HCT116 (cell line): ENCODE measurements around the gene ODR4. TPM values are rescaled to one million over a fixed set of nuclear protein-coding genes. Genes with fewer than 3 reads are reported as not detected.

Experiments
- ATAC-seq: fragments of 200-7000 bp; cut with Tn5 transposase; 2 replicates; pipeline ENCODE4 v1.9.1; 2020; ENCODE audit warnings: mild to moderate bottlenecking, moderate library complexity
- BruUV-seq: library from RNA; stranded (reverse); fragments of 400-500 nt; replicated peaks from 2 replicates; lab custom pipeline; 2021; lab: Mats Ljungman, UMichigan
- CTCF ChIA-PET: fragments of 300-600 bp; sonication (Branson Sonifier 250); formaldehyde crosslinking; loops from one replicate; lab custom pipeline; 2021; ENCODE audit warnings: antibody characterized with exemption; lab: Charles Lee
- POLR2A ChIA-PET: fragments of 300-600, 350-600 bp; sonication (Branson Sonifier 250); formaldehyde crosslinking; loops from one replicate; lab custom pipeline; 2021; ENCODE audit warnings: antibody characterized with exemption; lab: Charles Lee
- RAD21 ChIA-PET, 2 experiments: fragments of 300-600 bp; sonication (Branson Sonifier 250); formaldehyde crosslinking; loops; one replicate each; lab custom pipeline; 2023; ENCODE audit warnings: low total read pairs in 2 of 2; ENCODE audit not compliant: uncharacterized antibody in 2 of 2, unreplicated experiment in 2 of 2, low non-redundant PET in 1 of 2; lab: Charles Lee
- DNase-seq: peaks from one replicate; pipeline ENCODE4 v3.0.0-alpha.2; 2010; ENCODE audit warnings: low read depth, low spot score
- H2AFZ ChIP-seq: fragments of 200-600 bp; shearing (Covaris generic), sonication (generic); 2 replicates; pipeline ENCODE4 v1.6.1; 2017; ENCODE audit warnings: low read depth, mixed run types, mixed read lengths, antibody characterized with exemption, low read length; ENCODE audit not compliant: poor library complexity, severe bottlenecking
- H3K27ac ChIP-seq: 2 replicates; pipeline ENCODE4 v1.5.1; 2012; ENCODE audit warnings: low read depth, low read length
- H3K27me3 ChIP-seq: fragments of 200-600 bp; sonication (generic); 2 replicates; pipeline ENCODE4 v1.6.1; 2016; ENCODE audit warnings: mixed run types, low read length, mixed read lengths; ENCODE audit not compliant: insufficient read depth
- H3K36me3 ChIP-seq, 2 experiments: fragments of 200-500 bp in 1 of 2; fragments of 200-600 bp in 1 of 2; sonication (Bioruptor generic) in 1 of 2; sonication (generic) in 1 of 2; 2 replicates each; pipeline versions ENCODE4 v1.5.1 to v1.6.1; 2014 to 2016; ENCODE audit warnings: low read length in 2 of 2, inconsistent platforms in 1 of 2, mixed read lengths in 1 of 2, mixed run types in 1 of 2; ENCODE audit not compliant: insufficient read depth in 2 of 2, control insufficient read depth in 1 of 2
- H3K4me1 ChIP-seq, 2 experiments: fragments of 200-600 bp in 1 of 2; sonication (generic) in 1 of 2; 2 replicates each; pipeline versions ENCODE4 v1.5.1 to v1.6.1; 2012 to 2017; ENCODE audit warnings: low read length in 2 of 2, inconsistent platforms in 1 of 2, mild to moderate bottlenecking in 1 of 2, mixed read lengths in 1 of 2, mixed run types in 1 of 2, moderate library complexity in 1 of 2; ENCODE audit not compliant: insufficient read depth in 2 of 2, control insufficient read depth in 1 of 2
- H3K4me2 ChIP-seq: fragments of 200-600 bp; sonication (generic); 2 replicates; pipeline ENCODE4 v1.6.1; 2017; ENCODE audit warnings: mixed run types, low read length, mixed read lengths
- H3K4me3 ChIP-seq, 2 experiments: fragments of 200-600 bp in 1 of 2; sonication (generic) in 1 of 2; replicated peaks in 1 of 2; 2 replicates each; pipeline ENCODE4 v1.5.1; 2011 to 2016; ENCODE audit warnings: low read length in 2 of 2, control low read depth in 1 of 2, low read depth in 1 of 2, mild to moderate bottlenecking in 1 of 2, mixed read lengths in 1 of 2, mixed run types in 1 of 2
- H3K79me2 ChIP-seq: fragments of 200-600 bp; sonication (generic); 2 replicates; pipeline ENCODE4 v1.6.1; 2017; ENCODE audit warnings: mild to moderate bottlenecking, mixed run types, low read length, moderate library complexity, mixed read lengths; ENCODE audit not compliant: insufficient read depth
- H3K9ac ChIP-seq: fragments of 200-600 bp; sonication (generic); 2 replicates; pipeline ENCODE4 v1.6.1; 2016; ENCODE audit warnings: low read length, mixed read lengths
- H3K9me2 ChIP-seq: fragments of 200-600 bp; sonication (generic), shearing (Covaris generic); 2 replicates; pipeline ENCODE4 v1.6.1; 2017; ENCODE audit warnings: mixed run types, mild to moderate bottlenecking, moderate library complexity; ENCODE audit not compliant: insufficient read depth
- H3K9me3 ChIP-seq, 2 experiments: fragments of 200-500 bp in 1 of 2; fragments of 200-600 bp in 1 of 2; sonication (Bioruptor generic) in 1 of 2; sonication (generic) in 1 of 2; 2 replicates each; pipeline ENCODE4 v1.6.1; 2014 to 2017; ENCODE audit warnings: low read length in 2 of 2, mixed read lengths in 2 of 2, inconsistent platforms in 1 of 2, low read depth in 1 of 2, mild to moderate bottlenecking in 1 of 2, mixed run types in 1 of 2, moderate library complexity in 1 of 2; ENCODE audit not compliant: control insufficient read depth in 1 of 2, insufficient read depth in 1 of 2
- H4K20me1 ChIP-seq: fragments of 200-600 bp; sonication (generic), shearing (Covaris generic); 2 replicates; pipeline ENCODE4 v1.6.1; 2017; ENCODE audit warnings: mixed run types, mild to moderate bottlenecking, moderate library complexity; ENCODE audit not compliant: insufficient read depth
- CBX3 ChIP-seq: IDR thresholded peaks from 2 replicates; pipeline ENCODE4 v1.6.1; 2012; ENCODE audit warnings: low read depth
- CTCF ChIP-seq, 3 experiments: fragments of 200-600 bp in 1 of 3; sonication (generic) in 1 of 3; IDR thresholded peaks in 2 of 3; conservative IDR thresholded peaks in 1 of 3; 2 replicates each; pipeline ENCODE4 v1.5.1; 2012 to 2017; ENCODE audit warnings: low read depth in 2 of 3, low read length in 2 of 3, antibody characterized with exemption in 1 of 3, borderline replicate concordance in 1 of 3, control low read depth in 1 of 3, mild to moderate bottlenecking in 1 of 3, mixed read lengths in 1 of 3, mixed run types in 1 of 3, moderate library complexity in 1 of 3; ENCODE audit not compliant: insufficient read depth in 1 of 3
- EGR1 ChIP-seq: IDR thresholded peaks from 2 replicates; pipeline ENCODE4 v1.6.1; 2012; ENCODE audit warnings: low read depth
- EZH2phosphoT487 ChIP-seq: fragments of 200-600 bp; IDR thresholded peaks from 2 replicates; pipeline ENCODE4 v1.6.1; 2018; ENCODE audit warnings: antibody characterized with exemption, borderline replicate concordance
- FOSL1 ChIP-seq: IDR thresholded peaks from 2 replicates; pipeline ENCODE4 v1.6.1; 2012; ENCODE audit warnings: low read depth
- JUND ChIP-seq: IDR thresholded peaks from 2 replicates; pipeline ENCODE4 v1.6.1; 2012
- POLR2A ChIP-seq: IDR thresholded peaks from 2 replicates; pipeline ENCODE4 v1.7.0; 2011; ENCODE audit warnings: borderline replicate concordance; ENCODE audit not compliant: insufficient read depth, insufficient read length; ENCODE audit errors: extremely low read depth
- RAD21 ChIP-seq: IDR thresholded peaks from 2 replicates; pipeline ENCODE4 v1.6.1; 2012; ENCODE audit warnings: low read depth, mild to moderate bottlenecking
- REST ChIP-seq: IDR thresholded peaks from 2 replicates; pipeline ENCODE4 v1.6.1; 2012; ENCODE audit warnings: low read depth
- SIN3A ChIP-seq: IDR thresholded peaks from 2 replicates; pipeline ENCODE4 v1.6.1; 2012; ENCODE audit warnings: low read depth
- SP1 ChIP-seq: IDR thresholded peaks from 2 replicates; pipeline ENCODE4 v1.6.1; 2012; ENCODE audit warnings: low read depth
- SRF ChIP-seq: IDR thresholded peaks from 2 replicates; pipeline ENCODE4 v1.6.1; 2012; ENCODE audit warnings: low read depth
- YY1 ChIP-seq: IDR thresholded peaks from 2 replicates; pipeline ENCODE4 v1.6.1; 2011; ENCODE audit warnings: low read length, low read depth, moderate library complexity, mild to moderate bottlenecking; ENCODE audit not compliant: insufficient replicate concordance; ENCODE audit errors: extremely low read depth
- ZFX ChIP-seq: fragments of 450-650 bp; IDR thresholded peaks from 2 replicates; pipeline ENCODE4 v1.6.1; 2017
- intact Hi-C: fragments of 100-400 bp; cut with micrococcal nuclease; formaldehyde crosslinking; loops from 2 replicates; pipeline ENCODE4 v1.10.0; 2022
- total RNA-seq: library from RNA; stranded (reverse); gene quantifications from one replicate; pipeline ENCODE4 v1.2.1, GENCODE V29; 2021; ENCODE audit not compliant: unreplicated experiment

Gene ODR4
- total RNA-seq, 1 experiment from 2014 or later = 18.4 TPM

- ATAC-seq (no peak), DNase-seq (no peak)
- RAD21 ChIA-PET = no interaction called here
- BruUV-seq = no TSS peak
- Histone ChIP-seq H3K27ac (no peak overlapping the region), H3K4me1 (no peaks in the 10 kb centered on the region), H2AFZ (no peak overlapping the region), H3K9me2 (no peaks in the 10 kb centered on the region), H3K79me2 (no peaks in the 10 kb centered on the region), H3K27me3 (no peaks in the 10 kb centered on the region), H4K20me1 (no peaks in the 10 kb centered on the region), H3K9ac (no peak overlapping the region), H3K9me3 (no peaks in the 10 kb centered on the region), H3K36me3 (no peaks in the 10 kb centered on the region), H3K4me2 (no peak overlapping the region), H3K4me3 (no peak overlapping the region)
- TF ChIP-seq SRF = no peak
- no peak for TF ChIP-seq RAD21
- TF ChIP-seq FOSL1 = no peak
- no peak for TF ChIP-seq EZH2phosphoT487
- no peak for TF ChIP-seq ZFX
- TF ChIP-seq CBX3 = no peak
- no peak for TF ChIP-seq CTCF (IDR thresholded peaks at IDR 0.05 in 2 of 3, conservative IDR thresholded peaks at IDR 0.05 in 1 of 3; ENCODE audit: borderline replicate concordance in 1 of 3, insufficient read depth in 1 of 3, low read depth in 2 of 3, low read length in 2 of 3)
- no peak for TF ChIP-seq SIN3A
- TF ChIP-seq EGR1 = no peak
- no peak for TF ChIP-seq SP1
- TF ChIP-seq REST = no peak
- TF ChIP-seq POLR2A = no peak
- no peak for TF ChIP-seq YY1
- TF ChIP-seq JUND = no peak
- intact Hi-C loops = no loop called here
- CTCF ChIA-PET = no interaction called here
- POLR2A ChIA-PET = no interaction called here
Observed at GRCh38 chr1:186424539-186424938, 48.9 kb downstream of the ODR4 start.
